Mammary epithelial cell (primary cell): ENCODE data around the gene PCSK5.

Experiments
- EZH2 ChIP-seq: IDR thresholded peaks from 2 replicates; pipeline ENCODE4 v1.6.1; 2012; ENCODE audit warnings: low read length, inconsistent platforms, borderline replicate concordance
- TF ChIP-seq, protein P1 (sequence below), 2 donors: IDR thresholded peaks in 1 of 2; conservative IDR thresholded peaks in 1 of 2; 2 replicates each; pipeline ENCODE4 v1.5.1; 2011 to 2012; ENCODE audit warnings: inconsistent platforms in 2 of 2, low read length in 2 of 2, mild to moderate bottlenecking in 2 of 2, control low read depth in 1 of 2, low read depth in 1 of 2; ENCODE audit not compliant: insufficient read depth in 1 of 2; ENCODE audit errors: extremely low read depth in 1 of 2

DNA sequence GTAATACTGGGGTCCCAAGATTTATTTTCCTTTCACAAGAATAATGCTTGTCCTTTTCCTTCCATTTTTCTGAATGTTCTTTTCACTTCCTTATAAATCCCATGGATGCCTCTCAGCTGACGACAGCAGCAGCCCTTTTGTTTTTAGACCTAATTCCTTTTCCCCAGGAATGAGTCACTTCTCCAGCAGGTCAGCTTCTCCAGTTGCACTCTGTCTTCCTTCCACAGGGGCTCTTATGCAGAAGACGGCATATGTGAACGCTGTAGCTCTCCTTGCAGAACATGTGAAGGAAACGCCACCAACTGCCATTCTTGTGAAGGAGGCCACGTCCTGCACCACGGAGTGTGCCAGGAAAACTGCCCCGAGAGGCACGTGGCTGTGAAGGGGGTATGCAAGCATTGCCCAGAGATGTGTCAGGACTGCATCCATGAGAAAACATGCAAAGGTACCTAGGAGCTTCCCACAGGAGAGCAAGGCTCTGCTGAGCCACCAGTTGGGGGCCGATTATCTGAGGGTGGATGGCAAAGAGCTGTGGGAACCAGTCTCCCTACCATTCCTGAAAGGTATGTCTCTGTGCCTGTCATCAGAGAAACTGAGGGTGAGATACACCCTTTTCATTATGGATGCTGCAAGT, 430.8 kb downstream of the PCSK5 start:
- TF ChIP-seq, protein P1, sequence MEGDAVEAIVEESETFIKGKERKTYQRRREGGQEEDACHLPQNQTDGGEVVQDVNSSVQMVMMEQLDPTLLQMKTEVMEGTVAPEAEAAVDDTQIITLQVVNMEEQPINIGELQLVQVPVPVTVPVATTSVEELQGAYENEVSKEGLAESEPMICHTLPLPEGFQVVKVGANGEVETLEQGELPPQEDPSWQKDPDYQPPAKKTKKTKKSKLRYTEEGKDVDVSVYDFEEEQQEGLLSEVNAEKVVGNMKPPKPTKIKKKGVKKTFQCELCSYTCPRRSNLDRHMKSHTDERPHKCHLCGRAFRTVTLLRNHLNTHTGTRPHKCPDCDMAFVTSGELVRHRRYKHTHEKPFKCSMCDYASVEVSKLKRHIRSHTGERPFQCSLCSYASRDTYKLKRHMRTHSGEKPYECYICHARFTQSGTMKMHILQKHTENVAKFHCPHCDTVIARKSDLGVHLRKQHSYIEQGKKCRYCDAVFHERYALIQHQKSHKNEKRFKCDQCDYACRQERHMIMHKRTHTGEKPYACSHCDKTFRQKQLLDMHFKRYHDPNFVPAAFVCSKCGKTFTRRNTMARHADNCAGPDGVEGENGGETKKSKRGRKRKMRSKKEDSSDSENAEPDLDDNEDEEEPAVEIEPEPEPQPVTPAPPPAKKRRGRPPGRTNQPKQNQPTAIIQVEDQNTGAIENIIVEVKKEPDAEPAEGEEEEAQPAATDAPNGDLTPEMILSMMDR (conservative IDR thresholded peaks at IDR 0.05 in 1 of 2, IDR thresholded peaks at IDR 0.05 in 1 of 2; ENCODE audit: extremely low read depth in 1 of 2, insufficient read depth in 1 of 2, low read depth in 1 of 2, low read length in 2 of 2) = no peak
- no peak for TF ChIP-seq EZH2
